ENCODE results near the gene RAB5B.

The RAB5B gene

GRCh38 chr12:55940065-55940732 lies 33.7 kb upstream of the RAB5B start:
- DNase-seq (ENCODE audit: extremely low read depth in 1 of 2, low read depth in 1 of 2) = peak in 1 of 2 donors; percentile 73

- no peak for DNase-seq (ENCODE audit: extremely low read depth in 1 of 2, low read depth in 1 of 2)
Measured at GRCh38 chr12:55942055-55942454, 31.8 kb upstream of the RAB5B start.

- DNase-seq (ENCODE audit: extremely low read depth in 1 of 2, low read depth in 1 of 2) = no peak
Measured at GRCh38 chr12:55942577-55943136, 31.2 kb upstream of the RAB5B start.

GRCh38 chr12:55946553-55946952 lies 27.3 kb upstream of the RAB5B start:
- DNase-seq (ENCODE audit: extremely low read depth in 1 of 2, low read depth in 1 of 2) = no peak

GRCh38 chr12:55955344-55955743 lies 18.5 kb upstream of the RAB5B start:
- DNase-seq (ENCODE audit: extremely low read depth in 1 of 2, low read depth in 1 of 2) = no peak

- peak in 1 of 2 donors; percentile 37 for DNase-seq (ENCODE audit: extremely low read depth in 1 of 2, low read depth in 1 of 2)
Measured at GRCh38 chr12:55955800-55956508, 17.9 kb upstream of the RAB5B start.

GRCh38 chr12:55957106-55957859 lies 16.6 kb upstream of the RAB5B start:
- DNase-seq (ENCODE audit: extremely low read depth in 1 of 2, low read depth in 1 of 2) = no peak

GRCh38 chr12:55963760-55964159 lies 10.1 kb upstream of the RAB5B start:
- no peak for DNase-seq (ENCODE audit: extremely low read depth in 1 of 2, low read depth in 1 of 2)

GRCh38 chr12:55965240-55965639 lies 8.6 kb upstream of the RAB5B start:
- no peak for DNase-seq (ENCODE audit: extremely low read depth in 1 of 2, low read depth in 1 of 2)

GRCh38 chr12:55965941-55966407 lies 7.9 kb upstream of the RAB5B start, which contains the start of gene PMEL:
PMEL (minus strand) TSS chr12:55966042; CDS start chr12:55966011, 31 bp downstream.
- no peak for DNase-seq (ENCODE audit: extremely low read depth in 1 of 2, low read depth in 1 of 2)

- DNase-seq (ENCODE audit: extremely low read depth in 1 of 2, low read depth in 1 of 2) = peak; percentile 86 to 87
Measured at GRCh38 chr12:55966408-55967281, 7.2 kb upstream of the RAB5B start, which contains the start of gene CDK2. CDK2 (plus strand) TSS chr12:55966830; CDS start chr12:55967009, 179 bp downstream.

- DNase-seq (ENCODE audit: extremely low read depth in 1 of 2, low read depth in 1 of 2) = no peak
Measured at GRCh38 chr12:55969356-55969755, 4.5 kb upstream of the RAB5B start.

- no peak for DNase-seq (ENCODE audit: extremely low read depth in 1 of 2, low read depth in 1 of 2)
Measured at GRCh38 chr12:55970775-55971174, 3.1 kb upstream of the RAB5B start.

- DNase-seq (ENCODE audit: extremely low read depth in 1 of 2, low read depth in 1 of 2) = no peak
Measured at GRCh38 chr12:55972042-55972441, 1.8 kb upstream of the RAB5B start.

- DNase-seq (ENCODE audit: extremely low read depth in 1 of 2, low read depth in 1 of 2) = no peak
Measured at GRCh38 chr12:55972456-55972855, 1.4 kb upstream of the RAB5B start.

GRCh38 chr12:55972911-55973598 lies 823 bp upstream of the RAB5B start:
- no peak for DNase-seq (ENCODE audit: extremely low read depth in 1 of 2, low read depth in 1 of 2)

- no peak for DNase-seq (ENCODE audit: extremely low read depth in 1 of 2, low read depth in 1 of 2)
Measured at GRCh38 chr12:55974308-55974730, 441 bp downstream of the RAB5B start.

GRCh38 chr12:55978393-55978792 lies 4.5 kb downstream of the RAB5B start:
- DNase-seq (ENCODE audit: extremely low read depth in 1 of 2, low read depth in 1 of 2) = no peak

- DNase-seq (ENCODE audit: extremely low read depth in 1 of 2, low read depth in 1 of 2) = no peak
Measured at GRCh38 chr12:55979069-55979468, 5.2 kb downstream of the RAB5B start.

All from stimulated activated CD8-positive, alpha-beta memory T cell treated with anti-CD3 and anti-CD28 coated beads, Interleukin-7, amount 100 ng/mL, for 48 hours (primary cell).